HG03469 (cell line): ENCODE data around the gene RAD51B.

Source experiments
- ATAC-seq: cut with Tn5 transposase; IDR thresholded peaks from one replicate; pipeline ENCODE4 v1.9.1; 2021; ENCODE audit warnings: mild to moderate bottlenecking, moderate library complexity, moderate number of reproducible peaks; ENCODE audit not compliant: unreplicated experiment

The RAD51B gene

GRCh38 chr14:68492381-68493151 lies 673.0 kb downstream of the RAD51B start:
- no peak for ATAC-seq

- no peak for ATAC-seq
Observed at GRCh38 chr14:68493152-68493911, 673.8 kb downstream of the RAD51B start.

GRCh38 chr14:68495101-68496039 lies 675.8 kb downstream of the RAD51B start:
- ATAC-seq, result no peak

- ATAC-seq, result no peak
Observed at GRCh38 chr14:68497011-68497410, 677.4 kb downstream of the RAD51B start.

GRCh38 chr14:68499451-68499850 lies 679.9 kb downstream of the RAD51B start:
- ATAC-seq, result no peak

GRCh38 chr14:68501171-68501570 lies 681.6 kb downstream of the RAD51B start:
- no peak for ATAC-seq

GRCh38 chr14:68501614-68502052 lies 682.1 kb downstream of the RAD51B start:
- ATAC-seq, result no peak

- no peak for ATAC-seq
Observed at GRCh38 chr14:68502230-68502629, 682.7 kb downstream of the RAD51B start.

- no peak for ATAC-seq
Observed at GRCh38 chr14:68503186-68503825, 683.7 kb downstream of the RAD51B start.

GRCh38 chr14:68504861-68505260 lies 685.3 kb downstream of the RAD51B start:
- ATAC-seq, result no peak

GRCh38 chr14:68506021-68506644 lies 686.6 kb downstream of the RAD51B start:
- no peak for ATAC-seq

GRCh38 chr14:68506645-68507419 lies 687.3 kb downstream of the RAD51B start:
- peak; percentile 51 for ATAC-seq

- ATAC-seq, result no peak
Observed at GRCh38 chr14:68507544-68508081, 688.0 kb downstream of the RAD51B start.

GRCh38 chr14:68508581-68508980 lies 689.0 kb downstream of the RAD51B start:
- ATAC-seq, result no peak

GRCh38 chr14:68509188-68509983 lies 689.8 kb downstream of the RAD51B start:
- no peak for ATAC-seq

- no peak for ATAC-seq
Observed at GRCh38 chr14:68510201-68511128, 690.9 kb downstream of the RAD51B start.
